GM18873 (cell line): ENCODE results near the gene MAP3K5.
"Not testable (repeated sequence)": the region's sequence is repeated elsewhere in the genome, so short reads cannot be mapped to it uniquely, and the experiment has no call there.

Experiments used
- ATAC-seq: cut with Tn5 transposase; IDR thresholded peaks from one replicate; pipeline ENCODE4 v1.9.1; 2021; ENCODE audit warnings: mild to moderate bottlenecking, moderate library complexity, moderate number of reproducible peaks; ENCODE audit not compliant: unreplicated experiment, low FRiP score

MAP3K5 gene

DNA sequence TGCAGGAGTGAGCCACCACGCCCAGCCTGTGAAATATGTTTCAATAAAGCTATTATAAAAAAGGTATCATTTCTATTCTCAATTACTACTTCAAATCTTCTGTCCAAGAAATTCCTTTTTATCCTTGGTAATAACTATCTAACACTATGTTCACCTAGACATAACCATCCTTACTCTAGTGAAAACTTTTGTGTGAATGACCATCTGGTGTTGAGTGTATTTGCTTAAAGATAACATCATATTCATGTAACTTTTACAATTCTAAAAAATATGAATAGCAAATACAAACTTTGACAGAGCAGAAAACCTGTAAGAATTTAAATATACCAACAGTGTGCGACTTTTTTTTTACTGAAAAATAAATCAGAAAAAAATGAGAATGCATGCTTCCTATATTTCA is 96.9 kb downstream of the MAP3K5 start:
- no peak for ATAC-seq

GRCh38 chr6:136693090-136693489 is 99.2 kb downstream of the MAP3K5 start:
- no peak for ATAC-seq

- not testable (repeated sequence) for ATAC-seq
Measured at GRCh38 chr6:136687894-136688293, 104.4 kb downstream of the MAP3K5 start.

GRCh38 chr6:136685540-136686108 is 106.7 kb downstream of the MAP3K5 start:
- ATAC-seq = no peak

DNA sequence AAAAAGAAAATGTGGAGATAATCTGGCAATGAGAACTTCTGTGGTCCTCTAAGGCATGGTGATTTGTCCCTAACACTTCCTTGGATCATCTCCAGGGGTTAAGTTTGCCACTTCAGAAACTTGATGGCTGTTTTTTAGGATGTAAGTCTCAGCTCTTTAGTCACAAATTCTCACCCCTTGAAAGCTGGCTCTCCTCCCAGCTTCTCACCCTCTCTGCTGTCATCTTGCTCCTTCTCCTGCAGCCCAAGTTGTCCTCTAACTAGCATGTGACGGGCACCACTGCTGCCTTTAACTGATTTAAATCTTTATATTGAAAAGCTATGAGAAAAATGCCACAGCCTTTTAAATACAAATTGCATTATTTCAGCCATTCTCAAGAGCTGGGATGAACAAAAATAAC is 107.8 kb downstream of the MAP3K5 start:
- ATAC-seq = no peak

GRCh38 chr6:136683209-136683941 is 108.9 kb downstream of the MAP3K5 start:
- ATAC-seq = no peak

DNA sequence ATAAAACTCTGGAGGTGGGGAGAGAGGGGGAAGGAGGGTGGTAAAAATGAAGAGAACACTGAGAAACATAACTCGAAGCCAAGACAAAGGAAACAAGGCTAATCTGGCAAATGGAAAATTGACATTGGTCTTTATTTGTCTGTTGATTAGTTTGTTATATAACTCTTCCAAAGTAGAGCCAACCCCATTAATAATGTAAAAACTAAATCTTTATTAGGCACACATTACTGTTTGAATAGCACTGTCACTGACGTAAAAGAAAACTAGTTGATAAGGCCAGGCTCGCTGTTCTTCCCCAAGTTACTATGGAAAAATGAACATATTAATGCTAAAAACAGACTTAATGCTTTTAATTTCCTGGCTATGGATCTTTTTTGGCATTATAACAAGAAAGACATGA is 110.0 kb downstream of the MAP3K5 start:
- ATAC-seq = no peak

DNA sequence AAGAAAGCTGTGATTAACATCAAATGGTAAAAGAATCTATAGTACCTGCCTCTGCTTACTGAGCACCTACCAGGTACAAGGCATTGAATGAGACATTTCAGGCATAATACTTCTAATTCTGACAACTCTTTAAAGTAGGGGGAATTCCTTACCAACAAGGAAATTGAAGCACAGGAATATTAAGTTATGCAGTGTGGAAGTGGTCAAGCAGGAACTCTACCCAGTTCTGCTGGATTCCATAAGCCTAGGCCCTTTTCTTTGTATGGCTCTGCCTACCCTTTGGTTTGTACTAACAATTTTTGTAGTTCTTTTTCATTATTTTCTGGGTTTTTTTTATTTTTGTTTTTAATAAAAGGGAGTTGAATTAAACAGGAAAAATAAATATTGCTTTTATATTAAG is 114.5 kb downstream of the MAP3K5 start:
- no peak for ATAC-seq

DNA sequence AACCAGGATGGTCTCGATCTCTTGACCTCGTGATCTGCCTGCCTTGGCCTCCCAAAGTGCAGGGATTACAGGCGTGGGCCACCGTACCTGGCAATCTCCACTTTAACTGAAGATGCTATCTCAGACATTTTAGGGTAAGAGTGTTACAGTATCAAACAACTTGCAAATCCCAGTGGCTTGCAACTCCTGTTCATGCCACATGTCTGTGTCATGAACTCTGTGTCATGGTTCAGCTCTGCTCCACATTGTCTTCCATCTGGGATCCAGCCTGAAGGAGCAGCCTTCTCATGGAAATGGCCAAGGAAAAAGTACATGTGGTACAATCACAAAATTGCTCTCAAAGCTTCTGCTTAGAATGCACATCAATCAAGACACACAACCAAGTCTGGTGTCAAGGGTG is 114.9 kb downstream of the MAP3K5 start:
- ATAC-seq = no peak

DNA sequence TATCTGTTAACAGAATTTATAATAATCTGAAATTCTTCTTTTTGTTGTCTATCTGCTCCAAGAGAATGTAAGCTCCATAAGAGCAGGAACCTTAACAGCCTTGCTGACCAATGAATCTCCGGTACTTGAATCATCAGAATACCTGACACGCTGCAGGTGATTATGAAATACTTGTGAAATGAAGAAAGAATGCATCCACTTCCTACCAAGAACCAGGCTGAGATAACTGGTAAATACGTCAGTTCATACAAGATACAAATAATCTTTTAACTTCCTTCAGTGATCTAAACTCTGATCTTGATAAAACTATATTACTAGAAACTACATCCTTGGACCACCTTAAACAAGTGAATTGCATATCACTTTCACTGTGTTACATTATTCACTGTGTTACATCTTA is 116.2 kb downstream of the MAP3K5 start:
- ATAC-seq = no peak

DNA sequence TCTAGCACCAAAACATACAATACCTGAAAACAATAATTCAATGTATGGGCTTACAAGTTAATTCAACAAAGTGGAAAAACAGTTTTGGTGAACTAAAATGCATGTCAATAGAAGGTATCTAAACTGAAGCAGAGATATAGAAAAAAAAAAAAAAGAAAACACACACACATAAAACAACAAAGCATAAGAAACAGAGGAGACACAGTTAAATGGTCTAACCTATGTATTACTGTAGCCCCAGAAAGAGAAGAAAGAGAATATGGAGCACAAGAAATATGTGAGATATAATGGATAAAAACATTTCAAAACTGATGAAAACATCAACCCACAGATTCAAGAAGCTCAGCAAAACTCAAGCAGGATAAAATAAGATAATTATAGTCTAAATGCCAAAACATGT is 118.7 kb downstream of the MAP3K5 start:
- no peak for ATAC-seq

DNA sequence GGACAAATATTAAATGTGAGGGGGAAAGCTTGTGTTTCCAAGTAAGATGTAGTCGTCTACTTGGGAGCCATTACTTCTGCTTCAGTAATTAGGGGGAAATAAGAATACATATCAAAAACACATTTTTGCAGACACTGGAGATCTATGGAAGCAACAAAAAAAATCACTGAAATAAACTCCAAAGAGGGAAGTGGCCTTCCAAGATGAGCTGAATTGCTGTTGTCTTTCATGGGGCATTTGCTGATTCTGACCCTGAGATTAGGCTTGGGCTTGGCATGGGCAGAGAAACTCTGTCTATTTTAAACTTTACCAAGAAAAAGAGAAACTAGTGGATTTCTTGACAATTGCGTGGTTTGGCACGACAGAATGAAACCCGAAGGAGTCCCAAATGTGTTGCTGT is 120.1 kb downstream of the MAP3K5 start:
- ATAC-seq = no peak

DNA sequence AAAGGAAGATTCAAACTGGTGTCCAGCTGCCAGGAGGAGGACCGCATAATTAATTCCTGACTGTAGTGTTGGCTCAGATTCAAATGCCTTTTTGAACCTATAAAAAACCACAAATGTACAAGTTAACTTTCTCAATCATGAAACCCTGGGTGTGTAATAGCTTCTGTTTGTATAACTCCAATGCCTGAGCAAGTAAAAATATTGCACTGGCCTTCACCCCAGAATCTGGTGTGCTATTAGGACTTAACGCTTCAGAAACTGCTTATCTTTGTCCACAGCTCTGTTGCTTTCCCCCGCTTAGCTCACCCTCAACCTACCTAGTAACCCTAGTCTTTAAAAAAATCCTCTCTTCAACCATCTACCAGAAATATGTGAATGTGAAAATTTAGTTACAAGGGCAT is 123.0 kb downstream of the MAP3K5 start:
- no peak for ATAC-seq

DNA sequence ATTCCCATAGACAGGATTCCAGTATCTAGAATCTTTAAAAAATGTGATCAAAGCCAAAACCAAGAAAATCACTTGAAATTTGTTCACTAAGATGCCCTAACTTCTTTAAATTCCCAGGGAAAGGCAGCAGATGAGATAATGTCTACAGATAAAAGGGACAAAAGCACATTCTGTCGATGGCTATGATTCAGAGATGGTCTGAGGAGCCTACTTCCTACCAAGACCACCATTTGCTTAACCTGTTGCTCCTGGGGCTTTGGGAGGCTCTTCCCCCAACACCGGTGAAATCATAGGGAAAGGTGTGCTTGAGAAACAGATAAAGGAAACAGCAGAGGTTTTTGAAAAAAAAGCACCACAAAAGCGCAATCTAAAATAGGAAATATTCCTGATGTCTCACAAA is 123.7 kb downstream of the MAP3K5 start:
- ATAC-seq = no peak

- ATAC-seq = no peak
Measured at GRCh38 chr6:136666041-136666440, 126.2 kb downstream of the MAP3K5 start.

GRCh38 chr6:136662347-136663237 is 129.7 kb downstream of the MAP3K5 start:
- no peak for ATAC-seq

DNA sequence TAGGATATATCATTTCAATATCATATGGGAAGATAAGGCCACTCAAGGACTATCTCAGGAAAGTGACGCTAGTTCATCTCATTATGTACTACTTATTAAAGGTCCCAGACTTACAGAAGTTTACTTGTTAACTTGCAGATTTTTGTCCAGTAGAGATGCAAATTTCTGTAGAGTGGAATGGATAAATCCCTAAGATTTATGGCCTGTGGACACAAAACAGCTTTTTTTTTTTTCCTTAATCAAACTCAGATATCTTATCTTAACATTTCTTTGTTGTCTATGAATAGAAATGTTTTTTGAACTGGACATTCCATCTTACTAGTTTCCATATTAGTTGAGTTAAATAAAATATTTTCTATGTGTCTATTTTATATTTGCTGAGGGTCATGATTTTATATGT is 131.6 kb downstream of the MAP3K5 start:
- ATAC-seq = no peak

DNA sequence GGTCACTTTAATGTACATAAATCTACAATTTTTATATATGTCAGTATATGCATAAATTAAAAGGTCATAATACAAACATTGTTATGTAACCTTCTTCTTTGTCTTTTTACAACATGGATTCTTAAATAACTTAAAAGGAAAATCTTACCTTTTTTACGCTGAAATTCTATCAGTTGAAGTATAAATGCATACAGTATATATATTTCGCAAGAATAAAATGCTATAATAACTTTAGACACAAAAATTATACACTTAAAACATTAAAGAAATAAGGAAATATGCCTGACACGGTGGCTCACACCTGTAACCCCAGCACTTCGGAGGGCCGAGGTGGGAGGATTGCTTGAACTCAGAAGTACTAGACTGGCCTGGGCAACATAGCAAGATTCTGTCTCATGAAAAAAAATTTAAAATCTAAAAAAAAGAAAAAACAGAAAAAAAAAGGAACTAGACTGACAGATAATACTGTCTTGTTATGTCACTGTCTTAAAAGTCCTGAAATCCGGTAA is 132.2 kb downstream of the MAP3K5 start:
- ATAC-seq = no peak

DNA sequence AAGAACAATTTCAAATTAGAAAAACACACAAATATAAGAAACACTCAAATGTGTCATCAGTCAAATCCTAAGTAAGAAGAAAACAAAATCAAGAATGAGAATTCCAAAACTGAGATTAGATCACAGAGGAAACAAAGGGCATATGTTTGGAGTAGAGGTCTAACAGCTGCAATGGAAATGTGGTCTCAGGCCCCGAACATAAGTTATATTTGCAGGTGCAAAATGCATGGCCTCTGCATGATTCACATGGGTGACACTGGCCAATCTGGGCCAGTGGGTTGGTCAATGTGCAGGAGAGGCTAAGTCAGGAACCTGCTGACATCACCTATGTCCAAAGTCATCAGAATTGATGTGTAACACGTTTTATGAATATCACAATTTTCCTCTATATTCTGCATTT is 133.6 kb downstream of the MAP3K5 start:
- ATAC-seq = no peak

GRCh38 chr6:136657666-136658065 is 134.6 kb downstream of the MAP3K5 start:
- no peak for ATAC-seq

- ATAC-seq = no peak
Measured at GRCh38 chr6:136656121-136656520, 136.2 kb downstream of the MAP3K5 start.
